B cell (primary cell): Measurements from ENCODE around the gene CCDC187.

Experiments
- EZH2 ChIP-seq: IDR thresholded peaks from 2 replicates; pipeline ENCODE4 v1.6.1; 2012; ENCODE audit warnings: borderline replicate concordance, low read depth, mild to moderate bottlenecking, moderate library complexity, low read length; ENCODE audit not compliant: insufficient read depth, poor library complexity, severe bottlenecking
- TF ChIP-seq, protein P1 (sequence below): fragments of 200-600 bp; IDR thresholded peaks from one replicate; pipeline ENCODE4 v1.8.0; 2022; ENCODE audit warnings: antibody characterized with exemption, mild to moderate bottlenecking

- TF ChIP-seq, protein P1, sequence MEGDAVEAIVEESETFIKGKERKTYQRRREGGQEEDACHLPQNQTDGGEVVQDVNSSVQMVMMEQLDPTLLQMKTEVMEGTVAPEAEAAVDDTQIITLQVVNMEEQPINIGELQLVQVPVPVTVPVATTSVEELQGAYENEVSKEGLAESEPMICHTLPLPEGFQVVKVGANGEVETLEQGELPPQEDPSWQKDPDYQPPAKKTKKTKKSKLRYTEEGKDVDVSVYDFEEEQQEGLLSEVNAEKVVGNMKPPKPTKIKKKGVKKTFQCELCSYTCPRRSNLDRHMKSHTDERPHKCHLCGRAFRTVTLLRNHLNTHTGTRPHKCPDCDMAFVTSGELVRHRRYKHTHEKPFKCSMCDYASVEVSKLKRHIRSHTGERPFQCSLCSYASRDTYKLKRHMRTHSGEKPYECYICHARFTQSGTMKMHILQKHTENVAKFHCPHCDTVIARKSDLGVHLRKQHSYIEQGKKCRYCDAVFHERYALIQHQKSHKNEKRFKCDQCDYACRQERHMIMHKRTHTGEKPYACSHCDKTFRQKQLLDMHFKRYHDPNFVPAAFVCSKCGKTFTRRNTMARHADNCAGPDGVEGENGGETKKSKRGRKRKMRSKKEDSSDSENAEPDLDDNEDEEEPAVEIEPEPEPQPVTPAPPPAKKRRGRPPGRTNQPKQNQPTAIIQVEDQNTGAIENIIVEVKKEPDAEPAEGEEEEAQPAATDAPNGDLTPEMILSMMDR: no peak
- TF ChIP-seq EZH2: no peak
Observed at GRCh38 chr9:136291306-136292025, 12.4 kb downstream of the CCDC187 start.
